HepG2 (cell line): ENCODE measurements around the gene NXPE3. TPM values are rescaled to one million over a fixed set of nuclear protein-coding genes. Genes with fewer than 3 reads are reported as not detected.

ENCODE experiments used
- MTF1 ChIP-seq: sonication (generic); formaldehyde crosslinking; IDR thresholded peaks from 2 replicates; pipeline ENCODE4 v1.5.0; 2020; ENCODE audit warnings: missing genetic modification reagents
- NPAS2 ChIP-seq: sonication (generic); formaldehyde crosslinking; IDR thresholded peaks from 2 replicates; pipeline ENCODE4 v1.8.0; 2022; ENCODE audit warnings: mild to moderate bottlenecking, missing genetic modification reagents, borderline replicate concordance
- ZFX ChIP-seq: sonication (generic); formaldehyde crosslinking; IDR thresholded peaks from 2 replicates; pipeline ENCODE4 v1.4.0; 2020; ENCODE audit warnings: mild to moderate bottlenecking, low read depth, missing genetic modification reagents, moderate library complexity
- ZNF253 ChIP-seq: sonication (generic); formaldehyde crosslinking; IDR thresholded peaks from 2 replicates; pipeline ENCODE4 v1.8.0; 2022; ENCODE audit warnings: mild to moderate bottlenecking, missing genetic modification reagents, borderline replicate concordance
- ZNF747 ChIP-seq: sonication (generic); formaldehyde crosslinking; IDR thresholded peaks from 2 replicates; pipeline ENCODE4 v1.8.1; 2023; ENCODE audit warnings: missing genetic modification reagents, mild to moderate bottlenecking, borderline replicate concordance
- polyA plus RNA-seq, 8 experiments: library from polyadenylated mRNA; depleted of rRNA in 3 of 8; stranded (reverse) in 7 of 8; unstranded in 1 of 8; fragments of >200 nt; fragmentation: Illumina TruSeq in 4 of 8; extraction: Trizol in 4 of 8; gene quantifications; 2 replicates each; pipeline versions ENCODE4 v1.2.1 to v1.2.3, GENCODE V29; 2011 to 2016; ENCODE audit warnings: low read depth in 4 of 8, missing spikeins in 1 of 8, mixed read lengths in 1 of 8; ENCODE audit not compliant: insufficient read depth in 1 of 8
- total RNA-seq, 5 experiments: library from RNA; depleted of rRNA; stranded (reverse); fragments of >200 nt; fragmentation: Illumina TruSeq; extraction: Trizol; gene quantifications; 2 replicates each; pipeline ENCODE4 v1.2.3, GENCODE V29; 2016; ENCODE audit warnings: low read depth in 1 of 5
- TF ChIP-seq, protein P1 (sequence below): sonication (generic); formaldehyde crosslinking; IDR thresholded peaks from 2 replicates; pipeline ENCODE4 v1.4.0; 2020; ENCODE audit warnings: mild to moderate bottlenecking, missing genetic modification reagents
- TF ChIP-seq, protein P2 (sequence below), 2 experiments: fragments of 450-650 bp in 1 of 2; sonication (generic) in 1 of 2; formaldehyde crosslinking in 1 of 2; IDR thresholded peaks; 2 replicates each; pipeline versions ENCODE4 v1.6.1 to v1.8.0; 2016 to 2022; ENCODE audit warnings: antibody characterized with exemption in 1 of 2, mild to moderate bottlenecking in 1 of 2, missing genetic modification reagents in 1 of 2
- TF ChIP-seq, protein P3 (sequence below): sonication (generic); formaldehyde crosslinking; IDR thresholded peaks from 2 replicates; pipeline ENCODE4 v1.4.0; 2020; ENCODE audit warnings: low read depth, mild to moderate bottlenecking, missing genetic modification reagents

The NXPE3 gene
- total and polyA plus RNA-seq, 2 of the 13 experiments (the other 11 are each of a cell fraction or from before 2014, with no cell fraction given): 3.5 to 4.7 TPM

DNA sequence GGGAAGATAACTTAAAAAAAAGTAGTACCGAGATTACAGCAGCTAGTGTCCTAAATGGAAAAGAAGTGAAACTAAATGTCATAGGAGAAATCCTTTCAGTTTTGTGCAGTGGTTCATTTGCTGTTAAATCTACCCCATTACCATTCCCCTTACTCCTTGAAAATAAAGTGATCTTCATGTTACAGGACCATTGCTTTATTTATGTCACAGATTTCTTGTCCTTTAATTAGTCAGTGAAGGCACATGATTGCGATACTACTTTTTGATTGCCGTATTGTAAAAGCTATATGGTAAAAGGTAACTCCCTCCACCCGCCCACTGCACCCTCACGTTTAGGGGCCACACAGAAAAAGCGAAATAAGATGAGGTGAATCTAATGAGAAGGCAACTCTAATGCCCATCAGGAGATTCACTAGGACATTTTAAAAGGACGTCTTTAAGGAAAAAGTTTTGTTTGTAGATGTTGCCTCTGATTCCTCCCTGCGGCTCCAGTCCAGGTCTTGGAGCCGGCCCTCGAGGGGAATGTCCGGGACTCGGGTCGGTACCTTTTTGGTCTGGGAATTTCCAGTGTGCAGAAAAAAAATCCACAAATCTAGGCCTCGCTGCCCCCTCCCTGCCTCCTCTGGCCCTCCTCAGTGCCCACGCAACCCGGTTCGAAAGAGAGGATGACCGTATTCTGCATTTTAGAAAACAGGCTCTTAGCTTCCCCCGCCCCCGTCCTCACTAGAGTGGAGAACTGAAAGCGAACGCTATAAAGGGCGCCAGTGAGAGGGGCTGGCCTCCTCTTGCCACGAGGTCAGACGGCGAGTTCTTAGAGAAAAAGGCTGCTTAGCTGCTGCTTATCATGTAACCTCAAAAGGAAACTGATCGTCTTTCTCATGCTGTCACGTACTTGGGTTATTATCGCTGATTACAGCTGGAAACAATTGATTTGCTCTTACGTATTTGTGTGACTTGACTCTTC, 48.5 kb downstream of the NXPE3 start (continued):
- TF ChIP-seq, protein P1, sequence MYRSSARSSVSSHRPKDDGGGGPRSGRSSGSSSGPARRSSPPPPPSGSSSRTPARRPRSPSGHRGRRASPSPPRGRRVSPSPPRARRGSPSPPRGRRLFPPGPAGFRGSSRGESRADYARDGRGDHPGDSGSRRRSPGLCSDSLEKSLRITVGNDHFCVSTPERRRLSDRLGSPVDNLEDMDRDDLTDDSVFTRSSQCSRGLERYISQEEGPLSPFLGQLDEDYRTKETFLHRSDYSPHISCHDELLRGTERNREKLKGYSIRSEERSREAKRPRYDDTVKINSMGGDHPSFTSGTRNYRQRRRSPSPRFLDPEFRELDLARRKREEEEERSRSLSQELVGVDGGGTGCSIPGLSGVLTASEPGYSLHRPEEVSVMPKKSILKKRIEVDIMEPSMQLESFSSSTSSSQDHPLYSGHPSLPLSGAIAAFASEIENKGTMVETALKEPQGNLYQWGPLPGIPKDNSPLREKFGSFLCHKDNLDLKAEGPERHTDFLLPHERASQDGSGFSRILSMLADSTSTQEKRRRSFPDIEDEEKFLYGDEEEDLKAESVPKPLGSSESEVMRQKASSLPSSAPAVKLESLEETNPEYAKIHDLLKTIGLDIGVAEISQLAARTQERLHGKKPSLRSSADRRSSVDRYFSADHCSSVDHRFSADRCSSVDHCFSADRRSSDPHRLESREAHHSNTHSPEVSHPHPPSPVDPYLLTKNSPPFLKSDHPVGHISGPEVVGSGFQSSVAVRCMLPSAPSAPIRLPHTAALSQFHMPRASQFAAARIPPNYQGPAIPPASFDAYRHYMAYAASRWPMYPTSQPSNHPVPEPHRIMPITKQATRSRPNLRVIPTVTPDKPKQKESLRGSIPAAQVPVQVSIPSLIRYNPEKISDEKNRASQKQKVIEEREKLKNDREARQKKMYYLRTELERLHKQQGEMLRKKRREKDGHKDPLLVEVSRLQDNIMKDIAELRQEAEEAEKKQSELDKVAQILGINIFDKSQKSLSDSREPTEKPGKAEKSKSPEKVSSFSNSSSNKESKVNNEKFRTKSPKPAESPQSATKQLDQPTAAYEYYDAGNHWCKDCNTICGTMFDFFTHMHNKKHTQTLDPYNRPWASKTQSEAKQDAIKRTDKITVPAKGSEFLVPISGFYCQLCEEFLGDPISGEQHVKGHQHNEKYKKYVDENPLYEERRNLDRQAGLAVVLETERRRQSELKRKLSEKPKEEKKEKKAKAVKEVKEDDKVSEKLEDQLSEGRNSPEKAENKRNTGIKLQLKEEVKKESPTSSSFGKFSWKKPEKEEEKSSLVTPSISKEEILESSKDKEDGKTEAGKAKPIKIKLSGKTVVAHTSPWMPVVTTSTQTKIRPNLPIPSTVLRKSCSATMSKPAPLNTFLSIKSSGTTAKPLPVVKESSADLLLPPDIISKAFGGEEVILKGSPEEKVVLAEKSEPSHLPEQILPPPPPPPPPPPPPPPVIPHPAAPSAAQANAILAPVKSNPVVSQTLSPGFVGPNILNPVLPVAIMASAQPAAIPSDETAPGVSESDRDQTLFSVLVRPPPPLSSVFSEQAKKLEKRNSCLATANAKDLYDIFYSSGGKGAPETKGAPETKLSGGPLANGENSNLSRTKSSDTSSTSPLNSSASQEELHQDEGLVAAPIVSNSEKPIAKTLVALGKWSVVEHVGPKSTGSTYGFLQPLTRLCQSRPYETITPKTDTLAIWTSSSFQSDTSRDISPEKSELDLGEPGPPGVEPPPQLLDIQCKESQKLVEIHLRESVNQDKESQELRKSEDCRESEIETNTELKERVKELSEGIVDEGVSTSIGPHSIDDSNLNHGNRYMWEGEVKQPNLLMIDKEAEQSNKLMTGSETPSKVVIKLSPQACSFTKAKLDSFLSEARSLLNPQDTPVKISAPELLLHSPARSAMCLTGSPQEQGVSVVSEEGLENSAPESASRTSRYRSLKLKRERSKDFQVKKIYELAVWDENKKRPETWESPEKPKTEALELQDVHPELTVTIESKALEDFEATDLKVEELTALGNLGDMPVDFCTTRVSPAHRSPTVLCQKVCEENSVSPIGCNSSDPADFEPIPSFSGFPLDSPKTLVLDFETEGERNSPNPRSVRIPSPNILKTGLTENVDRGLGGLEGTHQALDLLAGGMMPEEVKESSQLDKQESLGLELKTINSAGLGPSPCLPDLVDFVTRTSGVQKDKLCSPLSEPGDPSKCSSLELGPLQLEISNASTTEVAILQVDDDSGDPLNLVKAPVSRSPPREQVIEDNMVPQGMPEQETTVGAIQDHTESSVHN (CRISPR knock-in tag): no peak
- no peak for TF ChIP-seq MTF1 (CRISPR knock-in tag)
- TF ChIP-seq, protein P2, sequence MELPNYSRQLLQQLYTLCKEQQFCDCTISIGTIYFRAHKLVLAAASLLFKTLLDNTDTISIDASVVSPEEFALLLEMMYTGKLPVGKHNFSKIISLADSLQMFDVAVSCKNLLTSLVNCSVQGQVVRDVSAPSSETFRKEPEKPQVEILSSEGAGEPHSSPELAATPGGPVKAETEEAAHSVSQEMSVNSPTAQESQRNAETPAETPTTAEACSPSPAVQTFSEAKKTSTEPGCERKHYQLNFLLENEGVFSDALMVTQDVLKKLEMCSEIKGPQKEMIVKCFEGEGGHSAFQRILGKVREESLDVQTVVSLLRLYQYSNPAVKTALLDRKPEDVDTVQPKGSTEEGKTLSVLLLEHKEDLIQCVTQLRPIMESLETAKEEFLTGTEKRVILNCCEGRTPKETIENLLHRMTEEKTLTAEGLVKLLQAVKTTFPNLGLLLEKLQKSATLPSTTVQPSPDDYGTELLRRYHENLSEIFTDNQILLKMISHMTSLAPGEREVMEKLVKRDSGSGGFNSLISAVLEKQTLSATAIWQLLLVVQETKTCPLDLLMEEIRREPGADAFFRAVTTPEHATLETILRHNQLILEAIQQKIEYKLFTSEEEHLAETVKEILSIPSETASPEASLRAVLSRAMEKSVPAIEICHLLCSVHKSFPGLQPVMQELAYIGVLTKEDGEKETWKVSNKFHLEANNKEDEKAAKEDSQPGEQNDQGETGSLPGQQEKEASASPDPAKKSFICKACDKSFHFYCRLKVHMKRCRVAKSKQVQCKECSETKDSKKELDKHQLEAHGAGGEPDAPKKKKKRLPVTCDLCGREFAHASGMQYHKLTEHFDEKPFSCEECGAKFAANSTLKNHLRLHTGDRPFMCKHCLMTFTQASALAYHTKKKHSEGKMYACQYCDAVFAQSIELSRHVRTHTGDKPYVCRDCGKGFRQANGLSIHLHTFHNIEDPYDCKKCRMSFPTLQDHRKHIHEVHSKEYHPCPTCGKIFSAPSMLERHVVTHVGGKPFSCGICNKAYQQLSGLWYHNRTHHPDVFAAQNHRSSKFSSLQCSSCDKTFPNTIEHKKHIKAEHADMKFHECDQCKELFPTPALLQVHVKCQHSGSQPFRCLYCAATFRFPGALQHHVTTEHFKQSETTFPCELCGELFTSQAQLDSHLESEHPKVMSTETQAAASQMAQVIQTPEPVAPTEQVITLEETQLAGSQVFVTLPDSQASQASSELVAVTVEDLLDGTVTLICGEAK (IDR thresholded peaks at IDR 0.05): no peak
- TF ChIP-seq, protein P2 (CRISPR knock-in tag; IDR thresholded peaks at IDR 0.05): no peak
- no peak for TF ChIP-seq ZNF747 (CRISPR knock-in tag)
- TF ChIP-seq, protein P3, sequence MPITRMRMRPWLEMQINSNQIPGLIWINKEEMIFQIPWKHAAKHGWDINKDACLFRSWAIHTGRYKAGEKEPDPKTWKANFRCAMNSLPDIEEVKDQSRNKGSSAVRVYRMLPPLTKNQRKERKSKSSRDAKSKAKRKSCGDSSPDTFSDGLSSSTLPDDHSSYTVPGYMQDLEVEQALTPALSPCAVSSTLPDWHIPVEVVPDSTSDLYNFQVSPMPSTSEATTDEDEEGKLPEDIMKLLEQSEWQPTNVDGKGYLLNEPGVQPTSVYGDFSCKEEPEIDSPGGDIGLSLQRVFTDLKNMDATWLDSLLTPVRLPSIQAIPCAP (CRISPR knock-in tag): no peak
- peak; percentile 72 for TF ChIP-seq ZFX (CRISPR knock-in tag)
- TF ChIP-seq ZNF253 (CRISPR knock-in tag): no peak
- no peak for TF ChIP-seq NPAS2 (CRISPR knock-in tag)
